ENCODE results near the gene STRA6.

Gene STRA6

DNA sequence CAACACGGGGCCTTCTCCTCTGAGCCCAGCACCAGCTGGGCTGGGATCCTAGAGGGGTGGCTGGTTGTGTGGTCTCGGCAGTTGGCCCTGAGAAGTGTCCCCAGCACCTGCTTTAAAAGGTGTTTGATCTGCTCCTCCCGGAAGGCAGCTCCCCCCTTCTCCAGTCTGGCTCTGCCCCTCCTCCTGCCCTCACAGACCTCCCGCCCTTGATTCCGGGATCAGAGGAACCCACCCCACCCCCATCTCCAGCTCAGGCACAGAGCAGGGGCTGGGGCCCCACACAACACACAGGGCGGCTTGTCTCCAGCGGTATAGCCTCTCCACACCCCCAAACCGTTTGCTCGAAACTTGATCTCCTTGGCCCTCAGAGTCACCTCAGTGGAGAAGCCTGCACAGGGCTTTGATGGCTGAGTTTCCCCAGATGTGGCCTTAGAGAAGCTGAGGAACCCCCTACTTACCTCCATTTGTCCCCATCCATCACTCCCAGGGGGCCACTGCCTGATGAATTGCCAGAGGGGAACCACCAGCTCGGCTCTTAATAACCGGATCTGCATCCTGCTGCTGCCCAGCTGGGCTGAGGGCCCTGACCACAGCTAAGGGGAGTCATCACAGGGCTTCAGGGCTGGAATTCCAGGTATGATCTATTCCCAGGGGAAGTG is 6.4 kb upstream of the STRA6 start:
- no peak for FAIRE-seq
- no peak for DNase-seq (ENCODE audit: insufficient read length, low spot score)

DNA sequence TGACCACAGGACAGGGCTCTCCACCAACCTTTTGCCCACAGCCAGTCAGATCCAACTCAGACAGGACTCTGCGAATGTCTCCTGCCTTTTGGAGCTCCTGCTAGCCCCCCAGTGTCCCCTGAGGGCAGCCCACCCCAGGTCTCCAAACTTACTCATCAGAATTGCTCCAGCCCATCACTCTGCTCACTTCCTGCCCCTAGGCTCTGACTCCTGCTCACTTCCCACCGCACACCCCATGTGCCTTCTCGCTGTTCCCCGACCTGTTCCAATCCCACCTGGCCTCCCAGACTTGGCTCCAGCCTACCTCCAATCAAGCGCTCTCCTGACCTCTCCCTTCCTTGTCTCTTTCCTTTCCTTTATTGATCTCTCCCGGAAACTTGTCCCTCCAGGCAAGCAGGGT is 5.9 kb upstream of the STRA6 start:
- no peak for DNase-seq (ENCODE audit: insufficient read length, low spot score)
- FAIRE-seq = no peak

DNA sequence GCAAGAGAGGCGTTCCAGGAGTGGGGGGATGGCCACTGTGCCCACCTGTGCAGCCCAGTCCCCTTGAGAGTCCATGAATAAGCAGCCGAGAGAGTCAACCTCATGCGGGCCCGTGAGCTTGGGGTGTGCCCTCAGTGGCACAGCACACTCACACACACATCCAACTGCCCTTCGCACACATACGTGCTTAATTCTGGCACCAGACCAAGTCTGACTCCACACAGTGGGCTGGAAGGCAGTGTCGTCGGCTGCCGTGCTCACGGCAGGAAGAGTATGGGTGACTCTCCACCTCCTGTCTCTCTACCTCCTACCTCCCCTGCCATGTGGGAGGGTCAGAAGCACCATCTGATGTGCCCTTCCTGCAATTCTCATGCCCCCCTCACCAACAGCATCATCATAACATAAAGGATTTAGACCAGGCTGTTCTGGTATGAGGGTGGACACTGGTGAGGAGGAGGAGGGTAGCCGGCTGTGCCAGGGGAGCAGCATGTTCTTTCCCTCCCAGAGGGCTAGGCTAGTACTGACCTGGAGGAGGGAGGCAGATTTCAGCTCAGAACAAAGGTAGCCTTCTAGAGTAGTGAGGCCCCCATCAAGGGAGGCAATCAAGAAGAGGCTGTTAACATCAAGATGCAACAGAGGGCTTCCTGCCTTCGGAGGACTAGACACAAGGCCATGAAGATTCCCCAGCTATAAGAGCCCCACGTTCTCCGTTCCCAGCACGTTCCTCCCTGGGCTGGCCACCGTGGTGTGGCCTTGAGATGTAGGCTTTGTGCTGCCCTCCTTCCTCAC is 5.3 kb upstream of the STRA6 start:
- DNase-seq (ENCODE audit: insufficient read length, low spot score) (no peak), FAIRE-seq (no peak)

DNA sequence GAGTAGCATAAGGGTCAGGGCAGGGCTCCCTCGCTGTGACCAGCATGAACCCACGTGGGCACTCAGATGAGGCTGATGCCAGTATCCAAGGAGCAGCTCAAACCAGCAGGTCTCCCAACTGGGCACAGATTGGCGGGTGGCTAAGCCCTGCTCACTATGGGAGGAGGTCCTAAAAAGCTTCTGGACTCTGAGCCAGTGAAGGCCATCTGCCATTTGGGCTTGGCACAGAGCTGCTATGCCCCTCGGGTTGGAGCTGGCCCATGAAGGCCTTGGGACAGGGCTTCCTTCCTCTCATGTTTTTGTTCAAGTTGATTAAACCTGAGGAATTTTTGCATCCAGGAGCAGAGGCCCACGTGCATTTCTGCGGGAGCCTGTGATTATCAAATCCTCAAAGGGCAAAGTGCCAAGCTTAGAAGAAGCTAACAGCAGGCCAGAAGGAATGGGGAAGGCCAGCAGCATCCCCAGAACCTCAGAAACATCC is 4.3 kb upstream of the STRA6 start:
- FAIRE-seq (no peak), DNase-seq (ENCODE audit: insufficient read length, low spot score) (no peak)

DNA sequence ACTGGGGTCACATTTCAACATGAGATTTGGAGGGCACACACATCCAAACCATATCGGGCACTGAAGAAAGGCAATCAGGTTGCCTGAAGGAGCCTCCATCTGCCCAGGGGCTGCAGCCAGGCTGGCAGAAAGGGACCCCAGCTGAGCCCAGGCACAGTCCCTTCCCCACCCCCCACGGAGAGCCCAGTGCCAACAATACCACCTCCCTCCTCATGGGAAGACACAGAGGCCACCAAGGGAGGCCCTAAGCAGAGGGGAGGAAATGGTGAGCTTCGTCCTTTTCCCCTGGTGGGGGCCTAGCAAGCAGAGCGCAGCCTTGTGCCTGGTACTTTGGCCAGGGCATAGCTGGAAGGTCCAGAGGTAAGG is 3.0 kb upstream of the STRA6 start:
- no peak for DNase-seq (ENCODE audit: insufficient read length, low spot score)
- no peak for FAIRE-seq

DNA sequence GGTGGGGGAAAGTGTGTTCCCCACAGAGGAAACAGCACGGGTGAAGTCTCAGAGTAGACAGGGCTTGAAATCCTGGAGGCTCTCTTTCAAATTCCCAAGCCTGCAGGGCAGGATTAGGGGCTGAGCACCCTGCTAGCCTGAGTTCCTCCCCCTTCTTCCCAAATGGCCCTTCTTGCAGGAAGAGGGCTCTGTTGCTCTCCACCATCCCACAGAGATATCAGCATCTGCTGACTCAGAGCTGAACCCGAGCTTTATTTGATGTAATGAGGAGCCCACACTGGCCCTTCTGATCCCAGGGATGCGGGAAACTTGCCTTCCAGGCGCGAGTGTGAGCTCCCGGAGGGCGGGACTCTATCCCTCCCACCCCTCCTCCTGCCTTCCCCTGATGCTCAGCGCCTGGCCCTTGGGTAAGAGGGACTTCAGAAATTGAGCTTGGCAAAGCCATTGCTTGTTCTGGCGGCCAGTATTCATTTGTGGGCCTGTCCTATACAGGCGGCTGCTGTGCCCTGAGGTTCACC is 1.4 kb upstream of the STRA6 start:
- DNase-seq (ENCODE audit: insufficient read length, low spot score) (no peak), FAIRE-seq (no peak)

DNA sequence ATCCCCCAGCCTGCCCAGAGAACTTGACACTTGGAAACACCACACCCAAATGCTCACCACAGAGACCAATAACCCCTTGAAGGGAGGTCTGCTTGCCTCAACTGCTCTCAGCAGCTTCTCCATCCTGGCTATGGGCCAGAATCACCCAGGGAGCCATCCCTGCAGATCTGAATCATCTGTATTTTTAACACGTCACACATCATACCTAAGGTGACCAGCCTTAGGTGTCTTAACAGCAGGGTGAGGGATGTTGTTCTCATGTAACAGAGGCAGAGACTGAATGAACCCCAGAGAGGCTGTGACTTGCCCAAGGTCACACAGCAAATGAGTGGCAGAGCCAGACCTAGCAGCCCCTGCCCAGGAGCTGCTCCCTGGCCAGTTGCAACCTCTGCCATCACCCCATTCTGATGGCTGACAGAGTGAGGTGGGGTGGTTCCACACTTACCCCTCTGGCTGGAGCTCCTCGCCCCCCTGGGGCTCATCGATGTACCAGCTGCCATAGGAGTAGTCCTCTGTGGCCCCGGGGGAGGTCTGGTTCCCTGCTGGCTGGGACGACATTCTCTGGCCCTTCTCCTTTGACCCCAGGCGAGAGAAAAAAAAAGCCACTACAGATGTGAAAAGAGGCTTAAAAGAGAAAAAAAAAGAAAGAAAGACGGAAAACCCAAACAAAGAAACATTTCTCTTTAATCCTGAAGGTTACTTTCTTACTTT is 722 bp downstream of the STRA6 start:
- no peak for DNase-seq (ENCODE audit: insufficient read length, low spot score)
- no peak for FAIRE-seq

DNA sequence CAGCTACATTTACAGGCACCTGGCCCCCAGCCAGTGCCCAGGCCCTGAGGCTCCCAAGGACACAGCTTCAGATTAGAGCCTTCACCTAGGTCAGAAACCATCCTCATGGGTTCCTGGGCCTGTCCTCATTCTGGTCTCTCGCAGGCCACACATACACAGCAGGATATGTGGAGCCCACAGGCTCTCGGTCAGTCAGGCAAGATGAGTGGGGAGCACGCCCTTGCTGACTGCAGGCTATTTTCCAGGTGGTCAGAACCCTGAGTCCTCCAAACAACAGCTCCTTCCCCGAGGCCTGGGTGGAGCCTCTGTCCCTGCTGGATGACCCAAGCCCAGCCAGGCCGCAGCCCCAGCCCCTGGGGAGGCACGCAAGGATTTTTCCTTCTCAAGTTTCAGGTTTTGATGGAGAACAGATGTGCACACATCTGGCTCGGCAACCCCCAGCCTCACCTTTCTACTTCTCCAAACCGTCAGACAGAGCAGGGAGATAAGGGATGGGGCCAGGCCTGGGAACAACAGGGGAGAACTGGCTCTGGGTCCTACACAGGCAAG is 1.6 kb downstream of the STRA6 start:
- DNase-seq (ENCODE audit: insufficient read length, low spot score) (no peak), FAIRE-seq (no peak)

DNA sequence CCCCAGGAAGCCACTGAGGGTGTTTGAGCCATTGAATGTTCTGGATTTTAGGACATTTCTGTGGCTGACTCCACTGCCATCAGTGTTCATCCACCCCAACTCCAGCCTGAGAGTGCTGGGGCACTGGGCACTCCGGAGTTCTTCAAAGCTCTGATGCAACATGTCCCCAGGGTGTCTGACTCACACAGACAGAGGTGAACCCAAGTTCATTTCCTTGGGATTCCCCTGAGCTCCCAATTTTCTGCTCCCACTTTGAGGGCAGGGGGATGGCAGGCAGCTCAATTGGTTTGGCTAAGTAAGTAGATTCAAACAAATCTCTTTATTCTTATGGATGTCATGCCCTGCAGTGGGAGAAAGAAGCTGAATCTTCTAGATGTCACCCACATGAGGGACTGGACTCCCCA is 2.2 kb downstream of the STRA6 start:
- no peak for FAIRE-seq
- DNase-seq (ENCODE audit: insufficient read length, low spot score) = no peak

DNA sequence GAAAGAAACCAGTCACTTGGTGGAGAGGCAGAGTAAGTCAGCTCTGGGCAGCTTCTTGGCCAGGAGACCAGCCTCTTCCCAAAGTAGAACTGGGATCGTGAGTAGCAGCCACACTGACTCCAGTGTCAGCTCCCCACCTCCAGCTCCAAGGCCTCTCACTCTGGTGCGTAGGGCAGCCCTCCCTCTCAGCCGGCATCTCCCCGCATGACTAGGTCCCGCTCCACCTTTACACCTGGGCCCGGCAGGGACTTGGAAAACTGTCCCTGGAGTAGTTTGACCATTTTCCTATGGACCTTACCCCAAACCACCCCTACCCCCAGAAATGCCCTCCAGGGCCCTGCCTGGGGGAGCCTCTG is 3.3 kb downstream of the STRA6 start:
- no peak for FAIRE-seq
- DNase-seq (ENCODE audit: insufficient read length, low spot score) = no peak

DNA sequence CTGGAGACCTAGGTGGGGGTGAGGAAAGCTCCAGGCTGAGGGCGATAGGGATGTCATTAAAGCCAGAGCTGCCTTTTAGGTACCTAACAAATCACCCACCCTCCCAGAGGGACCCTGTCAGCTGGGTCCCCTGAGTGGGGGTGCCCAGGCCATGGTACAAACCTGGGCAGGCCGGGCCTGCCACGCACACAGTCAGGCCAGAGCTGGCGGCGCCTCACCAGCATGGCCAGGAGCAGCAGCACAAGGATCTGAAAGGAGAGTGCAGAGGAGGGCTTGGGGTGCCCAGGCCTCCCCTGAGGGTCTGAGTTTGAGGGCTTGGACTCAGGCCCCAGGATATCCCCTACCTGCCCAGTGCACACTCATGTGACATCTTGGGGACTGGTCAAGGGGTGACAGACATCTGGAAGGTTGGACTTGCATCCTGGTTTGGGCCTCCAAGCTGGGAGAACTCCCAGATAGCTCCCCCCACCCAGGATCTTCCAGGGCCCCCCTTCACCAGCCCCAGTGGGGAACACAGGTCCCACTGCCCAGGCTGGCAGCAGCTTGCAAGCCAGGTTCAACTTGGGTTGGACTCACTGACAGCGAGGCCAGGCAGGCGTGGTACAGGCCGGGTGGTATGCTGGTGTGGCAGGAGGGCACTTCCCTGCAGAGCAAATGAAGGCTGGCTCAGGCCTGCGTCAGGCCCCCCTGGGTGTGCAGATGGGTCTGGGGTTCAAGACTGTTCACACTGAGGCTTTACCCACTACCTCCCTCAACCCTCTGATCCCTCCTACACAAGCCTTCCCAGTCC is 5.2 kb downstream of the STRA6 start:
- DNase-seq (ENCODE audit: insufficient read length, low spot score) = no peak
- FAIRE-seq = no peak

DNA sequence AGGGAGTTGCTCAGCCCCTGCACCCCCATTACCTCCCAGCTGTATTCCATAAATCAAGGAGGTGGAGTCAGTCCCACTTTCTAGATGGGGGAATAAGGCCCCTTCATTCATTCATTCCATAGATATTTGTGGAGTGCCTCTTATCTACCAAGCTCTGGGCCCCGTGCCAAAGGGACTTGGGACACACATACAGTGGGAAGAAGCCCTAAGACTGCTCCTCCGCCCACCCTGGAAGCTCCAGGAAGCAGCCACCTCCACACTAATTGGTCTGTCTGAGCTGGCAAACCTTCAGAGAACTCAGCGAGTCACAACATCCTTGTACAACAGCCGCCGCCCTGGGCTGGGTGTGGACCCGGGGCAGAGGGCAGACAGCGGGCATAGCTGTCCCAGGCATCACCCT is 6.4 kb downstream of the STRA6 start:
- no peak for DNase-seq (ENCODE audit: insufficient read length, low spot score)
- FAIRE-seq = no peak

DNA sequence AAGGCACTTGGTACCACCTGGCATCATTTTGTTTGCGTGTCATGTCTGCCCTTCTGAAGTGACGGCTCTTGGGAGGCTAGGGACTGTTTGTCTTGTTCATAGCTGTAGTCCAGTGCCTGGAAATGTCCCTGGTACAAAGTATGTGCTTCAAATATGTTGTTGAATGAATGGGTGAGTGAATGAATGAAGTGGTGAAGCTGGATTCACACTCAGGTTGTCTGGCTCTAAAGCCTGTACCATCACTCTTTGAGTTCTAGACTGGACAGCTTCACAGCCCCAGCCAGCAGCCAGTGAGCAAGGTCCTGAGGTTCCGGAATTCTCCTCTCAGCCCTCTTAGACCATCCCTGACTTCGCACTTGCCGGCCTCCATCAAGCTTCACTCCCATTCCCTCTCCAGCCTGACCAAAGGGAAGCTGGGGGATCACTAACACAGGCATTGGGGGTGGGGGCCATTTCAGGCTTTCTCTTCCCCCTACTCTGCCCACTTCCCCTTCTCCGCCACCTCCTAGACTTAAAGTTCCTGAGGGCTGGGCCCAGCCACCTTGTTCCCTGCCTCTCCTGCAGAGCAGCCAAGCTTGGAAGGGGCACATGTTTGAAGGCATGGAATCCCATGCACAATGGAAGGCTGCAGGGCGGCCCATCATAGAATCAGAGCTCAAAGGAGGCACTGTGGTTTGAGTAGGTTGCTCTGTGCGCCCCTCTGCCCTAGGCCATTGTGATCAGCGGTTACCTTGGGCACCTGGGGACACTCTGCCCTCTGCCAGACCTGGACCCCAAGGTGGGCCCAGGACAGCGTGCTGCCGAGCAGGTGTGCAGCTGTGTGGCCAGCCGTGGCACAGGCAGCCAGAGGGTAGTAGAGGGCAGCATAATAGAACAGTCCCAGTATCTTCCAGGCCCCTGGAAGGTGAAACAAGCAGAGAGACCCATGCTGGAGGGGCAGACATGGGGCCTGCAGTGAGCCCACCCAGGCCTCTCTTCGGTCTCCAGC is 7.7 kb downstream of the STRA6 start:
- no peak for FAIRE-seq
- no peak for DNase-seq (ENCODE audit: insufficient read length, low spot score)

DNA sequence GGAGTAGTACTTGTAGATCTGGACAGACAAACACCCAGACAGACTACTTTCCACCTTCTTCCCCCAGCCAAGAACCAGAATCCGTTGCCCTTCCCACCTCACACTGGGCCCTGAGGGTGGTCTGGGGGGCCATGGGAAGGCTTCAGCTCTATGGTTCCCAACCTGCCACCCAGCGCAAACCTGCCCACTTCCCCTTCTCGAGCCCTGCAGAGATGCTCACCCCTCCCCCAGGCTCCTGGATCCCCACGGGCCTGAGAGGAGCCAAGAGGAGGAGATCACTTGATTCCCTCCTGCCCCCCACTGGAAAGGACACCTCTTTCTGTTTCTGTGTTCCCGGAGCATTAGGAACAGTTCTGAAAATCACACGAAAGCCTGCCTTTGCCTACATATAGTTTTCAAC is 8.7 kb downstream of the STRA6 start:
- FAIRE-seq = no peak
- DNase-seq (ENCODE audit: insufficient read length, low spot score) = no peak

DNA sequence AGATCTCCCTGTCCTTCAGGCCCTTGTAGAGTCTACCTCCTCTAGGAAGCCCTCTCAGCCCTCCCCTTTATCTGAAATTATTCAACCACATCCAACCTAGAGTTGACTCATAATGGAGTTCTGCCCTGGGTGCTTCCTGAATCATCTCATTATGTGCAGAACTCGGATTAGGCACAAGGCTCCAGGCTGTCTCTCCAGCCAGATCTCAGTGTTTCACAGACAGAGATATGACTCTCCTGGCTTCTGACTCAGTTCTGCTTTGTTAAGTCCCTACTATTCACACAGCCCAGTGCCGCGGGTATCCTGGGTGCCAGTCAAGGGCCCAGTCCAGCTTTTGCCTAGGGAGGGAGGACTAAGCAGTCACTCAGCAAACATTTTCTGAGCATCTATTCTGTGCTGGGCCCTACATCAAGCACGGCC is 9.3 kb downstream of the STRA6 start:
- FAIRE-seq = no peak
- no peak for DNase-seq (ENCODE audit: insufficient read length, low spot score)

DNA sequence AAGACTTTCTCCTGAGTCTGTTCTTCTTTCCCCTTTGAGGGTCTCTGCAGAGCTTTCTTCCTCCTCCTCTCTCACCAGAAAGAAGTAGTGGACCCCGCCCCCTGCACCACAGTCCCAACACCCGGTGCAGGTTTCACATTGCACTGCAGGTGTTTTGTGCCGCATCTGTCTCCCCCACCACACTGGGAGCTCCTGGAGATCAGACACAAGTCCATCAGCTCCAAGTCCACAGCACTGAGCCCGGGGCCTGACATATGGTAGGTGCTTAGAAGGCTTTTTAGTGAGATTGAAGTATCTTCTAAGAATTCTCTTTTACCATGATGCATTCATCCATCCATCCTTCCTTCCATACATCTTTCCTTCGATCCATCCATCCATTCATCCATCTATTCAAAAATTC is 9.8 kb downstream of the STRA6 start:
- DNase-seq (ENCODE audit: insufficient read length, low spot score) (no peak), FAIRE-seq (no peak)

DNA sequence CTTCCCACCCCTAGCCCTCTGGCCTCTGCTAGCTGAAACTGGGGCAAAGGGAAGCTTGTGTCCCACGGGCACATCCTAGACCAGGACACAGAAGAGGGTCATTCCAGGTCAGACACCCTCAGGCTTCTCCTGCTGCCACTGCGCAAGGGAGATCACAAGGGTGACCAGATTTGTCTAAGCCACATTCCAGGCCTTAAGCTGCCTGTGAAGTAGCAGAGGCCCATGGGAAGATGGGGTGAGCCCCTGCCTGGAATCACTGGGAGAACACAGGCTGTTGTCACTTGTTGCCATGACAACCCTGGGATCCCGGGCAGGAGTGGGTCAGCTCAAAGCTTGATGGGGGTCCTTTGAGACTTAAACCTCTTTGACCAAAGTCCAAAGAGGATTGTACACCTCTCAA is 10.8 kb downstream of the STRA6 start:
- DNase-seq (ENCODE audit: insufficient read length, low spot score) (no peak), FAIRE-seq (no peak)

DNA sequence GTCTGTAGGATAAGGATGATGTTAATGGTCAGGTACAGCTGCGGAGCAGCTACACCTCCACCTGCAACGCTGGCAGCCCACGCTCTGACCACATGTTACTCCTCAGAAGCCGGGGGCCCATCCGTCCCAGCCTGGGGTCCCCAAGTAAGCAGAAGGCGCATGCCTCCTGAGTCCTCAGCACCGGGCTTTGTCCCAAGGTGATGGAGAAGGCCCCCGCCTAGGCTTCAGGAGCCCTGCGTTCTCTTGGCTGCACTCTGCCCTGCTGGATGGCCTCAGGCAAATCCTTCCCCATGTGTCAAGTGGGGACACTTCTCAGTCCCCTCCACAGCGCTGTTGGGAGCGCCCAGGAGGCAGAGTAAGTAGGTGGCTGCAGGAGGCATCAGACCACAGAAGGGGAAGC is 14.4 kb downstream of the STRA6 start:
- no peak for FAIRE-seq
- no peak for DNase-seq (ENCODE audit: insufficient read length, low spot score)

DNA sequence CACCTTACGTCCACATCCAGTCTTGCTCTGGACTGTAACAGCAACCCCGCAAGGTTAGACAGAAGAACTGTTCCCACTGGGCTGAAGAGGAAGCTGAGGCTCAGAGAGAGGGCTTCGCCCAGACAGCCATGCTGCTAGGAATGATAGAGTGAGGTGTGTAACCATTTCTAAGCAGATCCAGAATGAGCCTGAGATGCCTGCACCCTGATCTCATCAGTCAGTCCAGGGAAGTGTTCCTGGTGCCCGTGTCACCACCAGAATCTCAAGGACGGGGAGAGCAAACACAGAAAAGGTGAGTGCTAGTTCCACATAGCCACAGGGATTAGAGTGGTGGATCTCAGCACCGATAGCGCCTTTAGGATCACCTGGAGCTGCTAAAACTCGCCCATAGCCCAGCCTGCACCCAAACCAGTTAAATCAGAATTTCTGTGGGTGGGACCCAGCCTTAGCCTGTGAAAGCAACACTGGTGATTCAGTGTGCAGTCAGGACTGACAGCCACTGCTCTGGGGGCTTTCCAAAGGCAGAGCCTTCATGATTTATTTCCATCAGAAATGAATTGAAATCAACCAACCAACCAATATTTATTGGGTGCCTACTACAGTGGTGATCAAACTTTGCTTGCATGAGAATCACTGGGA is 16.8 kb downstream of the STRA6 start:
- FAIRE-seq = no peak
- no peak for DNase-seq (ENCODE audit: insufficient read length, low spot score)

Data from GM19239 (cell line).